ENCODE results near the gene ERCC6. TPM values are rescaled to one million over a fixed set of nuclear protein-coding genes. Genes with fewer than 3 reads are reported as not detected.

The ERCC6 gene
- total RNA-seq, 1 donor from 2014 or later = 11.8 TPM

Other genes with a start within 250 kb of the ERCC6 start
- 0.68 and 1.8 TPM in 2 replicates for gene C10orf71, start 240.0 kb downstream of the ERCC6 start, total RNA-seq
- not detected in 2 replicates for gene DRGX, start 143.0 kb downstream of the ERCC6 start, total RNA-seq
- not detected in 2 replicates for gene SLC18A3, start 71.2 kb upstream of the ERCC6 start, total RNA-seq
- gene CHAT, start 74.9 kb upstream of the ERCC6 start, total RNA-seq = not detected in 2 replicates
- not detected in 2 replicates for gene C10orf53, start 140.5 kb upstream of the ERCC6 start, total RNA-seq
- 0.05 and 0.16 TPM in 2 replicates for gene OGDHL, start 223.2 kb upstream of the ERCC6 start, total RNA-seq

Data from myocyte (in vitro differentiated cells).